ENCODE data around the gene SPCS3. TPM values are rescaled to one million over a fixed set of nuclear protein-coding genes. Genes with fewer than 3 reads are reported as not detected.

SPCS3 gene
- total RNA-seq, 4 donors from 2014 or later, result 31.2 to 47.3 (median 38.3) TPM

DNA sequence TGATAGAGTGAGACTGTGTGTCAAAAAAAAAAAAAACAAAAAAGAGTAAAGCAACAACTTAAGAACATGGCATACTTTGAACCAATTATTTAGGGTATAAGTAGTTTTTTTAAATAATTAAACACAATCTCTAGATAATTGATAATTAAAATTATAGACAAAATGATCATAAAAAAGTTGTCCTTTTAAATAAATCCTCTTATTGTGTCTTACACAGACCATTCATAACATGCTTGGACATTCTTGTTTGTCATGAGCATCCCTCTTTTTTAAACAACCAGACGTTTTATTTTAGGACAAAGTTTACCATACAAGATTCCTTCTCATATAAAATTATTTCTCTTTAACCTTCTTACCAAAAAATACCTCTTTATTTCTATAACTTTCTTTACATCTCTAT lies 35.1 kb downstream of the SPCS3 start:
- no peak for DNase-seq
- Histone ChIP-seq H3K4me1 (no peaks in the 10 kb centered on the region), H3K4me3 (no peak overlapping the region), H3K9me3 (no peaks in the 10 kb centered on the region), H3K36me3 (no peaks in the 10 kb centered on the region), H3K27ac (no peak overlapping the region), H3K27me3 (no peaks in the 10 kb centered on the region)
- TF ChIP-seq POLR2A (IDR thresholded peaks at IDR 0.05), result no peak
- TF ChIP-seq, protein P1, sequence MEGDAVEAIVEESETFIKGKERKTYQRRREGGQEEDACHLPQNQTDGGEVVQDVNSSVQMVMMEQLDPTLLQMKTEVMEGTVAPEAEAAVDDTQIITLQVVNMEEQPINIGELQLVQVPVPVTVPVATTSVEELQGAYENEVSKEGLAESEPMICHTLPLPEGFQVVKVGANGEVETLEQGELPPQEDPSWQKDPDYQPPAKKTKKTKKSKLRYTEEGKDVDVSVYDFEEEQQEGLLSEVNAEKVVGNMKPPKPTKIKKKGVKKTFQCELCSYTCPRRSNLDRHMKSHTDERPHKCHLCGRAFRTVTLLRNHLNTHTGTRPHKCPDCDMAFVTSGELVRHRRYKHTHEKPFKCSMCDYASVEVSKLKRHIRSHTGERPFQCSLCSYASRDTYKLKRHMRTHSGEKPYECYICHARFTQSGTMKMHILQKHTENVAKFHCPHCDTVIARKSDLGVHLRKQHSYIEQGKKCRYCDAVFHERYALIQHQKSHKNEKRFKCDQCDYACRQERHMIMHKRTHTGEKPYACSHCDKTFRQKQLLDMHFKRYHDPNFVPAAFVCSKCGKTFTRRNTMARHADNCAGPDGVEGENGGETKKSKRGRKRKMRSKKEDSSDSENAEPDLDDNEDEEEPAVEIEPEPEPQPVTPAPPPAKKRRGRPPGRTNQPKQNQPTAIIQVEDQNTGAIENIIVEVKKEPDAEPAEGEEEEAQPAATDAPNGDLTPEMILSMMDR (IDR thresholded peaks at IDR 0.05), result no peak

DNA sequence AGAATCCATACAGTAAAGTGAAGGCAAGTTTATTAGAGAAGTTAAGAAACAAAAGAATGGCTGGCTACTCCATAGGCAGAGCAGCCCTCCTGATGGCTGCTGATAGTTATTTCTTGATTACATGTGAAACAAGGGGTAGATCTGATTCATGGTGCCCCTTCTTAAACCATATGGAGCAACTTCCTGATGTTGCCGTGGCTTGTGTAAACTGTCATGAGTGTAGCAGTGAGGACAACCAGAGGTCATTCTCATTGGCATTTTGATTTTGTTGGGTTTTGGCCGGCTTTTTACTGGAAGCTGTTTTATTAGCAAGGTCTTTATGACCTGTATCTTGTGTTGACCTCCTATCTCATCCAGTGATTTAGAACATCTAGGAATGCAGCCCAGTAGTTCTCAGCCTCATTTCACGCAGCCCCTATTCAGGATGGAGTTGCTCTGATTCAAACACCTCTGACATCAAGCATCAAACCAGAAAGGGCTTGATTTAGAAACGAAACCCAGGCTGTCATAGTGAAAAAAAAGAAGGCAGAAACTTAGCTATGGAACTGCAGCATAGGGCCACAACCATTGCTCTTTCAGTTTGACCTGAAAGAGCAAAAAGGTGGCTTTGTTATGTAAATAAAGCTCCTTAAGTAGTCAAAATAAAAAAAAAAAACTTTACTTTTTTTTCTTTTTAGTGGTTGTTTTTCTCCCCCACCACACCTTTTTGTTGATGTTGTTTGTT lies 37.8 kb downstream of the SPCS3 start:
- Histone ChIP-seq H3K4me1 (no peaks in the 10 kb centered on the region), H3K4me3 (no peak overlapping the region), H3K36me3 (no peaks in the 10 kb centered on the region), H3K27ac (peak overlapping the region in 1 of 4 donors; percentile 27), H3K27me3 (no peaks in the 10 kb centered on the region), H3K9me3 (no peaks in the 10 kb centered on the region)
- TF ChIP-seq POLR2A (IDR thresholded peaks at IDR 0.05), result no peak
- TF ChIP-seq, protein P1 (IDR thresholded peaks at IDR 0.05), result no peak
- DNase-seq, result no peak

DNA sequence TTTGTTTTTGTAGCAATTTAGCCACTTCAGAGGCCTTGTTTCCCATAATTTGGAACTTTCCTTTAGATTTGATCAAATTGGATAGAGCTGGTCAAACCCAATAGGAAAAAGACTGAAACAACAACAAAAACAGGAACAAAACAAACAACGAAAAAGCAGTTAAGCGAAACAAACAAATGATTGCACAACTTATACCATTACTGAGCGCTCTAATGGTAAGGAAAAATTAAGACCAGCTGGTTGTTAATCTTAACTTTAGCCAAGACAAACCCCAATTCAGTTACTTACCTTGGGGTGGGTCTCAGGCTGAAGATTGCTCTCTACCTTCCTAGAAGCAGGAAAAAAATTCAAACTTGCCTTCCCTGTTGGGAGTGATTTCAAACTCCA lies 38.3 kb downstream of the SPCS3 start:
- H3K27ac ChIP-seq, result no peak overlapping the region
- no peaks in the 10 kb centered on the region for H3K27me3 ChIP-seq
- no peaks in the 10 kb centered on the region for H3K4me1 ChIP-seq
- no peaks in the 10 kb centered on the region for H3K9me3 ChIP-seq
- no peak for DNase-seq
- H3K36me3 ChIP-seq, result no peaks in the 10 kb centered on the region
- TF ChIP-seq POLR2A (IDR thresholded peaks at IDR 0.05), result no peak
- TF ChIP-seq, protein P1 (IDR thresholded peaks at IDR 0.05), result no peak
- no peak overlapping the region for H3K4me3 ChIP-seq

DNA sequence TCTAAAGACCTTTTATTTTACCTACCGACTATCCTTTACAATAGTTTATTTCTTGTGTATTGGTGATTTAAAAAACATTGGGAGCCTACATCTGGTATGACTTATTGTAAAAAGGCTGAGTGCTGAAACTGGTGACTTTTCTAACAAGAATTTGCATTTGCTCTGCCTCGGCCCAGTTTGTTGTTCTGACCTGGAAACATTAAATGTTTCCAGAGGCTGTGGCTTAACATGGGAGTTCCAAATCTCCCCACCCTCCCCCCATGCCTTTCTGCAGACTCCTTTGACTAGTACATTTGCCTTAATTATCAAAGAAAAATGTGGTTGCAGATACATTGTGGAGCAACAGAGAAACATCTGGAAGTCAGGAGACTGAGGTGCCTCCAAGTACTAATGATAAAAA lies 39.8 kb downstream of the SPCS3 start:
- no peak overlapping the region for H3K4me3 ChIP-seq
- no peak for TF ChIP-seq POLR2A (IDR thresholded peaks at IDR 0.05)
- TF ChIP-seq, protein P1 (IDR thresholded peaks at IDR 0.05), result no peak
- no peaks in the 10 kb centered on the region for H3K27me3 ChIP-seq
- no peaks in the 10 kb centered on the region for H3K36me3 ChIP-seq
- no peaks in the 10 kb centered on the region for H3K9me3 ChIP-seq
- no peak overlapping the region for H3K27ac ChIP-seq
- H3K4me1 ChIP-seq, result no peaks in the 10 kb centered on the region
- DNase-seq, result no peak

DNA sequence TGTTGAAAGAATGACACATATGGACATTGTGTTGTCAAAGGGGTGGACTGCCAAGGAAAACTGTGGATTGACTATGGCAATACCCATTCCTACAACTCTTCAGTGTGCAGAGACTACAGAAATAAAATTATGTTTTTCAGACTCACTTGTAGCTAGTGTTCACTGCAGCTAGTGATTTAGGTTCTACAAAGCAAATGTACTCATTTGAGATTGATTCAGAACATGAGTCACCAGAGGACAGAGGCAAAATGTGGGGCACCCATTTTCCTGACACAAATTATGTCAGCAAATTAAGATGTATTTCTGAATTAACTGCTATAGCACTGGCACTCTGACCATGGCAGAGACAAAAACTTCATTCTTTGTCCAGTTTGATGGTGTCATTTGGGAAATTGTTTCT lies 40.7 kb downstream of the SPCS3 start:
- no peak overlapping the region for H3K4me3 ChIP-seq
- no peaks in the 10 kb centered on the region for H3K9me3 ChIP-seq
- H3K36me3 ChIP-seq, result no peaks in the 10 kb centered on the region
- no peaks in the 10 kb centered on the region for H3K4me1 ChIP-seq
- no peak for DNase-seq
- H3K27me3 ChIP-seq, result no peaks in the 10 kb centered on the region
- TF ChIP-seq POLR2A (IDR thresholded peaks at IDR 0.05), result no peak
- TF ChIP-seq, protein P1 (IDR thresholded peaks at IDR 0.05), result no peak
- H3K27ac ChIP-seq, result no peak overlapping the region

Data from Peyer's patch (tissue), 4 donors.